ENCODE measurements around the gene HLA-DOB.

The HLA-DOB gene

DNA sequence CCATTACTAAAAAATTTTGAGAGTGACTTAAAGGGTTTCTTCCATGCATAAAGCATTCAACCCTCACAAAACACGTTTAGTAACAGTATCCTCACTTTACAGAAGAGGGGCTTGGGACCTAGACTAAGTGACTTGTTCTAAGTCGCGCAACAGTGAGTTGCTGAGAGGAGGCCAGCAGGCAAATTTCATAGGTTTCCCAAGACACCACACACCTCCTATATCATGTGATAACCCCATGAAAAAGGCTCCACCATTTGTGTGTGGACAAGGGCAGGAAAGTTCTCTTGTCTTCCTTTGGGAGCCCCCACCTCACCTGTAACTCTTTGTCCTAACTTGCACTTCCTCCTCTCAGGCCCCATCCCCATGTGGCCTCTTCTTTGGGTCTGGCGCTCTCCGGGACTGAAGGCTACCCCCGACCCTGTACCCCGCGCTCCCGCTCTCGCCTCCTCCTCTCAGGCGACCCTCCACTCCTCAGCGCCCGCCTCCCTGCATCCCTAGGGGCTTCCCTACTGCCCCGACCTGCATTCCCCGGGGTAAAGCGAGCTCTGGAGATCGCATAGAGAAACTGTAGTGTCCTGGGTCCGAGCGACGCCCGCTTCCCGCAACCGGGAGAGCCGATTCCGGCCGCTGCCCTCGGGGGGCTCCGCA lies 26.7 kb upstream of the HLA-DOB start:
- no peak for DNase-seq

DNA sequence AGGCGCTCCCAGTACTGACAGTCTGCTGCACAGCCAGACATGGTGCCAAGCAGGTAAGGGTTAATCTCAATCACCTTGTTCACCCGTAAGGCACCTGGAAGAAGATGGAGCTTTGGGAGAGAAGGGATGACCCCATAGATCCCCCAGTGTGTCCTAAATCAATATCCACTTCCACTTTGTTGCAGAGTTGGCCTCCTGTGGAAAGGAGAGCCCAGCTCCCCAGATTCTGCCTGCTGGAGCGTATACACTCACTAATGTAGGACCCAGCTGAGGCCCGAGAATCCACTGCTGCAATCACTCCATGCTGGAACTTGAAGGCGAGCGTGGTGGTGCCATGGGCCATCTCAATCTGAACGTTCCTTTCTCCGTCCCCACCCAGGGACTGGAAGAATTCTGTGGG lies 25.9 kb upstream of the HLA-DOB start:
- DNase-seq = no peak

DNA sequence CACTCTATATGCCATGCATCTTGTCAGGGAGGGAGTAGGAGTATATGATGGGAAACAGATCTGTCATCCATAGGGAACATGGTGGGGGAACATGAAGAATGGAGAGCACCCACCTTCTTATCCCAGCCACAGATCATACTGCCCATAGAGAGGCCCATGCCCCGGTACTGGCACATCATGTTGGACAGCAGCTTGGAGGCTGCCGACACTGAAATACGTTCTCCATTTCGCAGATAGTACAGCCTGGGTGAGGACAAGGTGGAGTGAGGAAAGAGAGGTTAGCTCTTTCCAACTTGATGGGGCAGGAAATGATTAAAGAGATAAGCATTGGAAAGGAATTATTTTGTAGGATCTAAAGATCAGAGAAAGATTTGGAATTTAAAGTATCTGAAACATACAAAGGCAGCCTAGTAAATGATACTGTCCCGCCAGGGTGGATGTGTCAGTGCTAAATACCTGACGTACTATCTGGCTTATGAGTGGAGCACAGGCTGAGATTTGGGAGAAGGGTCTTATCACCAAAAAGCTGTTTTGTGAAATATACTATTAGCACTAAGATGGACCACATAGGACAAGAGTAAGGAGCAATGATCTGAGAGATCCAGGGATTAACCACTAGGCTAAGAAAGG lies 25.3 kb upstream of the HLA-DOB start:
- no peak for DNase-seq

DNA sequence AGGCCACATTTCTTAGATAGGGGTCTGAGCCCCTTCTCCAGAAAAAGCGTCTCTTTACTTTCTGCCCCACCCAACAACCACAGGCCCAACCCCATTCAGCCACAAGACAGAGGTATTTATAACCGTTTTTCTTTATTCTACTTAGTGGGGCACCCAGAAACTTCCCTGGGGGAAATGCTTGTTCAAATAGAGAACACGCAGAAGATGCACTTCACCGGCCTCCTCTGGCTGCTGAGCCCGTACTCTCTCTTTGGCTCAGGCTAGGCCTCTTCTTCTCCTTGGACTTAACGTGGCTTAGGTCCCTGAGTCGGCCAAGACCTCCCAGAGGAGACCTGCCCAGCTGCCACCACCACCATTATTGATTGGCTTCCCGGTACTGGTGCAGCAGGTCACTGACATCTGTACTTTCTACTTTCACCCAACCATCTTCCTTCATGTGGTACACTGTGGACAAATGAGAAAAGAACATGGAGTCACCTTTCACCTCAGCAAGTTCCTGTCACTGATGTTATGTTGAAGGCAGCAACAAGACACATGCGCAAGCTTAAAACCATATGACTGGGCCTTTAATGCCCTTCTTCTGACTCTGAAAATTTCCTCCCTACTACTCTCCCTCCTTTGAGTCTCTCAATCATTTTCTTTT lies 23.9 kb upstream of the HLA-DOB start:
- peak; percentile 47 for DNase-seq

DNA sequence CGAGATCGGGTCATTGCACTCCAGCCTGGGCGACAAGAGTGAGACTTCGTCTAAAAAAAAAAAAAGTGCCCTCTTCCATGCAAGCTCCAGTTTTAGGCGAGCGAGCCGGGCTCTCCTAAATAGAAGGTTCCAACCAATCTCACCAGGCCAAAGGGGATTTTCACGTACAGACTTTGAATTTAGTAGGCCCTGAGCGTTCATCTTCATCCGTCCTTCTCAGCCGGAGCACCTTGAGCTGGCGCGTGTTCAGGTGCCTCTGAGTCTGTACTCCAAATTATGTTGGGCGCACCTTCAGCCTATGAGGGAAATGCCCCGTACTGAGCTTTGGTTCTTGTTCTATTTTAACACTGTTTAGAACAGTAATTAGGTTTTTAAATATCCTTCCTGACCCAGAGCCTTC lies 22.6 kb upstream of the HLA-DOB start:
- no peak for DNase-seq

DNA sequence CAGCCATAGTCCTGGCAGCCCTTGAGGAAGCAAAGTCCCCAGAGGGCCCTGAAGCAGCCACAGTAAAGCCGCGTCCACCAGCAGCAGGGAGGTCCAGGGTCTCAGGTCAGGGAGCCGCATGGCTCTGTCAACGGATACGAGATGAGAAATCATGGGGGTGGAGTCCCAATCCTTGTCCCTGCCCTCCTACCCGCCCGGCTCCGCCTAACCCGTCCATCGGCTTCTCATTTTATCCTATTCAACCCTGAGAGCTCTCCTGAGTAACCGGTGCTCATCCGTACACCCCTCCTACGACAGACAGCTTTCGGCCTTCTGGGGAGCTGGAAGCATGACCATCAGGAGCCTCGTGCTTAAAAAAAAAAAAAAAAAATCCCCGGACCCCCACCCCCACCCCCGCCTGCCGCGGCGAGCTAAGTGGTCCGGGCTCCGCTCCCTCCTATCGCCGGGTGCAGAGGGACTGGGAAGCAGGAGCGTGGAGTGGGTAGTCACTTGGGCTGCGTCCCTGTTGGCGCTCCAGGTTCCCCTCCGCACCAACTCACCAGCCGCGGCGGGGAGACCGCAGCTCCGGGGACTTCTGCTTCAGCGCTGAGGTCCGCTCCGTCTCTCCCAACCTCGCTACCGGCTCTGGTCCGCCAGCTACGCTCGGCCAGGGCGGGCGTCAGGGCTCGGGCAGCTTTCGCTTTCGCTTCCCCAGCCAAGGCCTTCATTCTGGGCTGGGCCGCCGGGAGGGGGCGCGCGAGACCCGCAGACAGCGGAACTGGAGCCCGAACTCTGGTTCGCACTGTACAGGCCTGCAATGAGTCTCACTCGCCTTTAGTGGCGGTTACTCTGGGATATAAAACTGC lies 21.5 kb upstream of the HLA-DOB start, which contains the start of gene TAP2:
TAP2 (minus strand) TSS at position 626 of the 845 bp plus-strand sequence; CDS start at position 120, 506 bp downstream.
- peak; percentile 95 for DNase-seq

DNA sequence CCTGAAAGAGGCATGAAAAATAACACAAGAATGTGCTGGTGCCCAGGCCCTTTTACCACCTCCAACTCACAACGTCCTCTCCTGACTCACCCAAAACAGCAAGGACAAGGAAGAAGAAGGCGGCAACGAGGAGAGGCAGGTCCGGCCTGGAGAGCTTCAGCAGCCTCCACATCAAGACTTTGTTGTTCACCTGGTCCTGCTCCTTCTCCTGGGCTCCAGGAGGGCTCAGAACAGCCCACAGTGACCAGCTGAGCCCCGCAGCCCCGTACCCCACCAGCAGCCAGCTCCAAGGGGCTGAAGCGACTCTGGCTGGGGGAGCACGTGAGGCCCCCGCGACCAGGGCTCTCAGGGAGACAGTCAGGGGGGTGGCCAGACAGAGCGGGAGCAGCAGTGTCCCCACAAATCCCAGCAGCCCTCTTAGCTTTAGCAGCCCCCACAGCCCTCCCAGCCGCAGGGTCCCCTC lies 20.9 kb upstream of the HLA-DOB start:
- DNase-seq = no peak

DNA sequence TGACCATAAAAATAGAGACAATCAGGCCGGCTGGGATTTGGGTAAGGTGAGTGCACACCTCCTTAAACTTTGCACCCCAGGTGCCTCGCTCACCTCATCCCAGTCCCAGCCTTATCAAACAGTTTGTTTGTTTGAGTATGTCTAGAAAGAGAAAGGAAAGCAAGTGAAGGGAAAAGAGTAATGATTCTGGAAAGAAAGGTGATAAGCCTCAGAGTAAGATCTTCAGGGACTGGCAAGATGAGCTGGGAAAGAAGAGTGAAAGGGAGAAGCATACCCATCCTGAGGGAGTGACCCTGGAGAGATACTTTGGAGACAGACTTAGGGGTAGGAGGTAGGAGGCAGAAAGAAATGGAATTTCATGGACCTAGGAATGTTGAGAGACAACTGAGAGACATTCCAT lies 20.1 kb upstream of the HLA-DOB start:
- DNase-seq = no peak

DNA sequence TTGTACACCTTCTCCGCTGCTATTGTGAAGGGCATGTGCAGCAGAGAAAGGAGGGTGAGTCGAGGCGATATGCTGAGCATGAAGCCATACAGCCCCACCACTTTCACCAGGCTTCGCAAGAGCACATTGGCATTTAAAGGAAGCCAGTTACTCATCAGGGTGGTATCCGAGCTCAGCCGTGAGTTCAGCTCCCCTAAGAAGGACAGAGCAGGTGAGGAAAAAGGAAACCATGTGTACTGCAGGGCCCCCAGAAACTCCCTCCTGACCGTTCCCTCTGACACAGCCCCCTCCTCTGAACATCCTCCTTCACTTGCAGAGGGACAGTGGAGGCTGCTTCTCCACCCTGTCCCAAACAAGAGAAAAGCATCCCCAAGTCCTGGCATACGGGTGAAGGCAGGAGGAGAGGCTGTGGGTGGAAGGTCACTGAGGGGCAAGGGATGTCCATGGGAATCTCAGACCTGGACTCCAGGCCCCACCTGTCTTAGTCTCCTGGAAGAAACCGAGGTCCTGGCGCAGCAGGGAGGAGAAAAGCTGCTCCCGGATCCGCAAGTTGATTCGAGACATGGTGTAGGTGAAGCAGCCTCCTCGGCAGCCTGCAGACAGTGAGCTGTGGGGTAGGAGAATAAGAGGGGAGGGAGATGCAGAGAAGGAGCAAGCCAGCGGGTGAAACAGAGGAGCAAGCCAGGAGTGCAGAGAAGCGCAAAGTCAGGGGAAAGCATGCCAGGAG lies 18.5 kb upstream of the HLA-DOB start:
- no peak for DNase-seq

DNA sequence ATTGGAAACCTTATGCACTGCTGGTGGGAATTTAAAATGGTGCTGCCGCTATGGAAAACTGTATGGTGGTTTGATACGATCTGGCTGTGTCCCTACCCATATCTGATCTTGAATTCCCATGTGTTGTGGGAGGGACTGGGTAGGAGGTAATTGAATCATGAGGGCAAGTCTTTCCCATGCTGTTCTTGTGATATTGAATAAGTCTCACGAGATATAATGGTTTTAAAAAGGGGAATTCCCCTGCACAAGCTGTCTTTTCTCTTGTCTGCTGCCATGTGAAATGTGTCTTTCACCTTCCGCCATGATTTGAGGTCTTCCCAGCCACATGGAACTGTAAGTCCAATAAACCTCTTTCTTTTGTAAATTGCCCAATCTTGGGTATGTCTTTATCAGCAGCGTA lies 16.9 kb upstream of the HLA-DOB start:
- no peak for DNase-seq

DNA sequence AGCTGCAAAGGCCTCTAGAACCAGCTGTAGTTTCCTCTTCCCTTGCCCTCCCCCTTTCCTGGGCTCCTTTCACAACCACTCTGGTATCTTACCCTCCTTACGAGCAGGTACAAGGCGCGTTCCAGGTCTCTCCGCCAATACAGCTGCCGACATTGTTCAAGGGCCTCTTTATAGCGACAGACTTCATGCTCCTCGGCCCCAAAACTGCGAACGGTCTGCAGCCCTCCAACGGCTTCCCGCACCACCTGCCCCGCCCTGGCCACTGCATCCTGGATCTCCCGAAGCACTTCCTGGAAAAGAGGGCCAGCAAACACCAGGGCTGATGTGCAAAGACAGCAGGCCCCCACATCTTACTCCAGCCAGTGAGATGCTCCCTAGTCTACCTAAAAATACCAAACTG lies 15.7 kb upstream of the HLA-DOB start:
- DNase-seq = no peak

DNA sequence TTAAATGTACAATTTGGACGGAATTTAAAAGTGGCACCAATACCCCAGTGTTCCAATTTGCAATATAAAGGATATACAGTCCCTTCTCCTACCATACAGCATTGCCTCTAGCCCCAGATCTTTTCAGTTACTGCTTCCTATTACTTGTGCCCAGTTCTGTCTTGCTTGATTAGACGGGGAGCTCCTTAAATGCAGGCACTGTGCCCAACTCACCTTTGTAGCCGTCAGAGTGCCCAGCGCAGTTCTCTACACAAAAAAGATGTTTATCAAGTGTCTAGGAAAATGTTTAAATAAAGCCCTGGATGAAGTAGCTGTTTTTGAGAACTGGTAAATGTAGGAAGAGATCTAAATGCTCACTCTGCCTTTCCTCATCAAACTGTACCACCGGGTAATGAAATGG lies 14.1 kb upstream of the HLA-DOB start:
- DNase-seq = no peak

DNA sequence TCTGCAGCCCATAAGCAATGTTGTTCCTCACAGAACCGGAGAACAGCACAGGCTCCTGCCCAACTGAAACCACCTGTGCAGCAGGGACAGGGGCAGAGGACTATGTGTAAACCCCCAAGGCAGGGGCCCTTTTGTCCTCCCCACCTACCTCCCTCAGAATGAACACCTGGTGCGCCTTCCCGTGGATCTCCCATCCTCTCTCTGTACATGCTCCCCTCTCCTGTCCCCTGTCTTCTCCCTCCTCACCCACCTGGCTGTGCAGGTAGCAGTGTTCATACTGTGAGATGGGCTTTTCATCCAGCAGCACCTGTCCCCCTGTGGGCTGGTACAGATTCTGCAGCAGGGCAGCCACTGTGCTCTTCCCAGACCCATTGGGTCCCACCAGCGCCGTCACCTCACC lies 13.2 kb upstream of the HLA-DOB start:
- no peak for DNase-seq

DNA sequence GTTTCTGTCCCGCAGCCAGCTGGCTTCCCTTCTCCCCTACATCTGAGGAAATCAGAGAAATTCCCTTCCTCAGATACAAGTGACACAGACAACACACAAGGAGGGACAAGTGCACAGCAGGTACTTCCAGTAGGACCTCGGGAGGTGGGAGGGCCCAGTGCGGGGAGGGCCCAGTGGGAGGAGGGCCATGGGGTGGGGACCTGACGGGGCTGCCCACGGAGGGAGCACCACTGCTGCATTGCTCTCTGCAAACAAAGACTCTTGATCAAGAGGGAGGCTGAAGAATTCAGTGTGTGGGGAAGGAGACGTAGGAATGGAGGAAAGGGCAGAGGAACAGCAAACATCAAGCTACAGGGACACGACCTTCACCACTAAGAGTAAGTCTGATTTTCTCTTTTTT lies 12.7 kb upstream of the HLA-DOB start:
- no peak for DNase-seq

DNA sequence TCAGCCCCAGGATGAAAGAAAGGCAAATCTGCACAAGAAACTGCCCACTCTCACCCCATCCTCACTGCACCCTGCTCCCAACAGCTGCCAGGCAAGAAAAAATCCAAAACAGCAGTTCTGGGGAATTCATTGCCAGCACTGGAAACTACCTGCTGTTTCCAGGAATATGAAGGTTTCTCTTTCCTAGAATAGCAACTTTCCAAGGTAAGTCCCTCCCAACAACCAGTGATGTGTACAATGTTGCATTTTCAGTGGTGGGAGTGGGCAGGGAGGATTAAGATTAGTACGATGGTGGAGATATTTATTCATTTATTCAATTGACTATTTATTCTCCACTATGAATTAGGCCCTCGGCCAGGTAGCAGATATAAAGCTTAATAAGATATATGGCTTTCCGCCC lies 10.2 kb upstream of the HLA-DOB start:
- DNase-seq = no peak

DNA sequence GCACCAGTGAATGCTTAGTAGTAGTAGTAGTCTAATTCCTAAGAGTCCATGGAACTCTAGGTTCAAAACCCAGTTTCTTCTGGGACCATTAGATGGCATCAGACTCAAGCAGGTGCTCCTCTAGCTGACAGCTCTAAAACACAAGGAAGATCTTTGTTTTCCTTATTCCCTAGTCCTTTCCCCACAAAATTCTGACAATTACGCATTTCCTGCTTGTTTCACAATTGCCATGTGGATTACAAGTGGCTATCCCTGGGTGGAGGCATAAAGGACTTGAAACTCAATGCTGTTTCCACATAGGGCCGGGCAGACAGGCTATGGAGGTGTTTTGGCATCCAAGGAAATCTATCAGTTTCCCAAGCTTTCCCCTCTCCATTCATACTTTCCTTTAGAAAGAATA lies 9.2 kb upstream of the HLA-DOB start:
- no peak for DNase-seq

DNA sequence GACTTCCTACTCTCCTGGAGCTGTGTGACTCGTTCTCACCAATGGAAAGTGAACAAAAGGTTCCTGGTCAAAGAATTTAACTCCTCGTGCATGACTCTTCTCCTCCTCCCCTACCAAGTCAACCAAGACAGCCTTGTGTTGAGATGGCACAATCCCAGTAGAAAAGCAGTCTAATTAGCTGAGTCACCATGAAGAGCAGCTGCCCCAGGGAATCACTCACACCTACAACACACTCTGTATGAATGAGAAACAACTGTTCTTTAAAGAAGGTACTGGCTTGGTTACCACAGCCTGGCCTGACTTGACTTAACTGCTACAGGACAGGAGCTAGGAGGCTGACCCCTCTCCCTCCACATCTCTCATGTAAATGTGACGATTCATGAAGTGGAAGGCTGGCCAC lies 2.9 kb upstream of the HLA-DOB start:
- no peak for DNase-seq

DNA sequence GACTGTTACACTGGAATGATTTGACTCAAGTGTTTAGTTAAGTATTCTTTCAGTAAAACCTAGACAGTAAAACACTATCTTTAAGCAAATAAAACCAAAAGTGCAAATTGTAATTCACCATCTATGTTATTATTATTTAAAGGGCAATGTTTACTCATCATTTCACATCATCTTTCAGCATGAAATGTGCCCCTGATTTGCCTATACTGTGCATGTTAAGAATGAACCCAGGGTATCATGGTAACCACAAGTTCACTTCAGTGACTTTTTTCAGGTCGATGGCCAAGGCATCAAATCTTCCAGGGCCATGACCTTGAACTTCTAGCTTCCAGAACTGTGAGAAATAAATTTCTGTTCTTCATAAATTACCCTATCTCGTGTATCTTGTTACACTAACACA lies 2.1 kb upstream of the HLA-DOB start:
- no peak for DNase-seq

DNA sequence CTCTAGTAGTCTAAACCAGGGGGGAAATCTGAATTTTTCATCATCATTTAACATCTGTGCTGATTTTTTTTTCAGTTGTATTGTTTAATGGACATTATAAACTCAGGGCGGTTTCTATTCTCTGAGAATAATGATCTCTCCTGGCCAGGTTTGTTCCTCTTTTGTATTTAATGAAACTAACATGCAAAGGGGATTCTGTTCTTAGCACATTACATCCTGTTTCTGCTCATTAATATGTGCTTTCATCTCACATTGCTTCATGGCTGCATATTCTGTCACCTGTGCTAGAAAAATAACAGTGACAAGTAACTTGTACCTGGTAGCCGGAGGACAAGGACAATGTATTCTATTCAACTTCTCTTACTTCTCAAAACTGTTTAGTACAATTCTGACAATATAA lies 806 bp downstream of the HLA-DOB start:
- no peak for DNase-seq

DNA sequence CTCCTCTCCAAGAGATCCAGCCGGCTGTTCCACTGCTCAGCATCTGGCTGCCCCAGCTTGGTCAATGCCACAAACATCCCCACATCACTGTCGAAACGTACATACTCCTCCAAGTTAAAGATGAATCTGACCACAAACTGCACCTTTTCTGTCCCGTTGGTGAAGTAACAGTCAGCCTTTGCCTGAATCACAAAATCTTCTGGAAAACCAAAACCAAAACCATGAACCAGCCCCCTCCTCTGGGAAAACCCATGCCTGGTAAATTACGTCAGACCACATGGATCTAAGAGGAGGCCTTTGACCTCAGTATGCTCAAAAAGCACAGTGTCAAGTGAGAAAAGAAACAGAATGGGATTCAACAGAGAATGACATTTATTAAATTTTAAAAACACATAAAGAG lies 1.7 kb downstream of the HLA-DOB start:
- no peak for DNase-seq

DNA sequence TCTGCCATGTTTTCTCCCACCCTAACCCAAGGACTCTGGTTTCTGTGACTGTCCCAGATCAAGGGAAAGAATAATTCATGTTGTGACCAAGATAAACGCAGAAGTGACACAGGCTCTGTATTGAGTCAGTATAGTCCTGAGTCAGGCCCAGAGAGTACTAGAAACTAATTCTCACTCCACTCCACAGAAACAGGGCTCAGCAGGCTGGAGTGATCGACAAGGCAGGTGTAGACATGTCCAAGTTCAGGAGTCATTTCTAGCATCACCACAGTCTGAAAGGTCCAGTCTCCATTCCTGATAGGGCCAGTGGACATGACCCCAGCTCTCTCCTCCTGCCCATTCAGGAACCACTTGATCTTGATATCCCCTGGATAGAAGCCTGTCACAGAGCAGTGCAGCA lies 2.7 kb downstream of the HLA-DOB start:
- no peak for DNase-seq

DNA sequence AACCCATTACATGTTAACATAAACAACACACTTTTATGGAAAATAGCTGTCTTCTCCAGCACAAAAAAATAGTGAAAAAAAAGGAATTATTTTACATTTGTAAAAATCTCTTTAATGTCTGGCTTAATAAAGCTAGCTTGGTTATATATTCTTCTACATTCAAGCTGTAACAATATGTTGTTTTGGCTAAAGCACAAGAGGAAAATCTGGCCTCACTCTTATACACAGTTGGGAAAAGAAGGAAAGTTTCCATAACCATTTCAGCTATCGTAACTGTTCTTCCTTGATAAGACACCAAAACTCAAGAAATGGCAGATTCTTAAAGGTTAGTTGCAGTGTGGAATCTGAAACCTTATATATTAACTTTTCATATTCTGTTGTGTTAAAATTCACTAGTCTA lies 7.6 kb downstream of the HLA-DOB start:
- DNase-seq = no peak
